Loucy (cell line): ENCODE measurements around the gene E2F7.

Source experiments
- H2AFZ ChIP-seq: fragments of 200-600 bp; sonication (generic); 2 replicates; pipeline ENCODE4 v1.6.0; 2016; ENCODE audit warnings: antibody characterized with exemption, mild to moderate bottlenecking, low read length, moderate library complexity
- H3F3A ChIP-seq: fragments of 200-600 bp; 2 replicates; pipeline ENCODE4 v1.6.0; 2016; ENCODE audit warnings: antibody characterized with exemption, low read depth, mild to moderate bottlenecking
- H3K27me3 ChIP-seq: fragments of 200-600 bp; sonication (generic); 2 replicates; pipeline ENCODE4 v1.6.1; 2014; ENCODE audit warnings: low read length, mild to moderate bottlenecking; ENCODE audit not compliant: insufficient read depth, poor library complexity, severe bottlenecking
- H3K36me3 ChIP-seq: fragments of 200-600 bp; sonication (generic); 2 replicates; pipeline ENCODE4 v1.6.1; 2016; ENCODE audit warnings: low read length; ENCODE audit not compliant: insufficient read depth
- H3K4me1 ChIP-seq: fragments of 200-600 bp; sonication (generic); 2 replicates; pipeline ENCODE4 v1.5.1; 2014; ENCODE audit warnings: low read length, mild to moderate bottlenecking; ENCODE audit not compliant: insufficient read depth, poor library complexity, severe bottlenecking
- H3K4me2 ChIP-seq: fragments of 200-600 bp; sonication (generic); 2 replicates; pipeline ENCODE4 v1.6.0; 2014; ENCODE audit warnings: antibody characterized with exemption, low read length, low read depth, mild to moderate bottlenecking; ENCODE audit not compliant: poor library complexity, severe bottlenecking
- H3K4me3 ChIP-seq: fragments of 200-600 bp; sonication (generic); 2 replicates; pipeline ENCODE4 v1.5.1; 2014; ENCODE audit warnings: low read length, mild to moderate bottlenecking, mixed read lengths; ENCODE audit not compliant: poor library complexity, severe bottlenecking
- H3K79me2 ChIP-seq: fragments of 200-600 bp; sonication (generic); 2 replicates; pipeline ENCODE4 v1.6.1; 2014; ENCODE audit warnings: low read length; ENCODE audit not compliant: insufficient read depth
- H3K9ac ChIP-seq: fragments of 200-600 bp; sonication (generic); 2 replicates; pipeline ENCODE4 v1.6.0; 2014; ENCODE audit warnings: mild to moderate bottlenecking, low read depth, low read length, moderate library complexity; ENCODE audit not compliant: poor library complexity, severe bottlenecking
- H3K9me2 ChIP-seq: fragments of 200-600 bp; sonication (generic); replicated peaks from 2 replicates; pipeline ENCODE4 v1.6.1; 2016; ENCODE audit warnings: low read depth, low read length, mixed read lengths
- H3K9me3 ChIP-seq: fragments of 200-600 bp; sonication (generic); 2 replicates; pipeline ENCODE4 v1.6.1; 2014; ENCODE audit warnings: mild to moderate bottlenecking, antibody characterized with exemption, low read length, low read depth; ENCODE audit not compliant: insufficient read depth
- H4K20me1 ChIP-seq: fragments of 200-600 bp; sonication (generic); 2 replicates; pipeline ENCODE4 v1.6.0; 2014; ENCODE audit warnings: antibody characterized with exemption, low read length, mild to moderate bottlenecking; ENCODE audit not compliant: insufficient read depth, poor library complexity, severe bottlenecking
- EZH2phosphoT487 ChIP-seq: fragments of 200-600 bp; IDR thresholded peaks from 2 replicates; pipeline ENCODE4 v1.6.1; 2018; ENCODE audit warnings: antibody characterized with exemption, mild to moderate bottlenecking, moderate library complexity, borderline replicate concordance
- TF ChIP-seq, protein P1 (sequence below): fragments of 200-600 bp; sonication (generic); conservative IDR thresholded peaks from 2 replicates; pipeline ENCODE4 v1.5.1; 2014; ENCODE audit warnings: mild to moderate bottlenecking, antibody characterized with exemption, low read length

Gene E2F7

DNA sequence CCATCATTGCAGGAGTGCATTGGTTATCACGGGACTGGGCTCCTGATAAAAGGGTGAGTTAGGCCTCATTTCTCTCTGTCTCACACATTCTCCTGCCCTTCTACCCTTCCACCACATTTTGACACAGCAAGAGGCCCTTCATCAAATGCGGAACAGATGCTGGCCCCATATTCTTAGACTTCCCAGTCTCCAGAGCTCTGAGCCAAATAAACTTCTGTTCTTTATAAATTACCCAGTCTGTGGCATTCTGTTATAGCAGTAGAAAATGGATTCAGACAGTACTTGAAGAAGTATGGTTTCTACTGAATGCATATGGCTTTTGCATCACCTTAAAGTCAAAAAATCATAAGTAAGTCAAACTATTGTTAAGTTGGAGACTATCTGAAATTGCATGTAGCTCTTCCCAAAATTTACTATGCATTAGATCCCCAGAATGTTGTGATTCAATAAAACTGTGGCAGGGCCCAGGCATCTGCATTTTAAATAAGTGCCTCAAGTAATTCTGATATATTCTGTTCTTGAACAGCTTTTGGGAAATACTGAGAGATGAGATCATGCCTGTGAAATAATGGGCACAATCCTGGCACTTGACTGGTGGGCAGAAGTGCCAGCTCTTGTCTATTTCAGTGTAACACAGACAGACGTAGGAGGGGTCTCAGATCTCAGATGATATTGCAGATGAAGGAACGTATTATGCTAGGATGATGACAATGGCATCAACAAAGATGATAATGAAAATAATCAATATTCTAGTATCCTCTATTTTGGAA is 68.2 kb downstream of the E2F7 start:
- Histone ChIP-seq H3K36me3 (no peaks in the 10 kb centered on the region), H3K79me2 (no peaks in the 10 kb centered on the region), H3K27me3 (no peaks in the 10 kb centered on the region), H3K9me2 (no peaks in the 10 kb centered on the region), H3F3A (no peaks in the 10 kb centered on the region), H3K4me1 (no peaks in the 10 kb centered on the region), H2AFZ (no peak overlapping the region), H3K9me3 (no peaks in the 10 kb centered on the region), H3K4me2 (no peak overlapping the region), H3K9ac (no peak overlapping the region), H3K4me3 (no peak overlapping the region), H4K20me1 (no peaks in the 10 kb centered on the region)
- TF ChIP-seq, protein P1, sequence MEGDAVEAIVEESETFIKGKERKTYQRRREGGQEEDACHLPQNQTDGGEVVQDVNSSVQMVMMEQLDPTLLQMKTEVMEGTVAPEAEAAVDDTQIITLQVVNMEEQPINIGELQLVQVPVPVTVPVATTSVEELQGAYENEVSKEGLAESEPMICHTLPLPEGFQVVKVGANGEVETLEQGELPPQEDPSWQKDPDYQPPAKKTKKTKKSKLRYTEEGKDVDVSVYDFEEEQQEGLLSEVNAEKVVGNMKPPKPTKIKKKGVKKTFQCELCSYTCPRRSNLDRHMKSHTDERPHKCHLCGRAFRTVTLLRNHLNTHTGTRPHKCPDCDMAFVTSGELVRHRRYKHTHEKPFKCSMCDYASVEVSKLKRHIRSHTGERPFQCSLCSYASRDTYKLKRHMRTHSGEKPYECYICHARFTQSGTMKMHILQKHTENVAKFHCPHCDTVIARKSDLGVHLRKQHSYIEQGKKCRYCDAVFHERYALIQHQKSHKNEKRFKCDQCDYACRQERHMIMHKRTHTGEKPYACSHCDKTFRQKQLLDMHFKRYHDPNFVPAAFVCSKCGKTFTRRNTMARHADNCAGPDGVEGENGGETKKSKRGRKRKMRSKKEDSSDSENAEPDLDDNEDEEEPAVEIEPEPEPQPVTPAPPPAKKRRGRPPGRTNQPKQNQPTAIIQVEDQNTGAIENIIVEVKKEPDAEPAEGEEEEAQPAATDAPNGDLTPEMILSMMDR: no peak
- no peak for TF ChIP-seq EZH2phosphoT487

DNA sequence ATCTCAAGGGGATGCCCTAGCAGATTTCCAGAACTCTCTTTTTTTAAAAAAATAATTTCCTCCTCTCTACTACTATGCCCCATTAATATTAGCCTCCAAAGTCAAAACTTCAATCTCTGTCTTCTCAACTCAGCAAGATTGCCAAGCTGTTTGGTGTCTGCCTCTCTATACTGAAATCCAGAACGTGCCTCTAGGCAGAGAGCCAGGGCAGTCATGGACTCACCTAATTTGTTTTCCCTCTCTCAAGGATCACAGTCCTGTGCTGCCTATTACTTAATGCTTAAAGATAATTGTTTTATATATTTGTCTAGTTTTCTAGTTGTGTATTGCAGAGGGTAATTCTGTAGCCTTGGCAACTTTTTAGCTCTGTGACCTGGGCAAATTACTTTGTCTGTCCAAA is 74.7 kb downstream of the E2F7 start:
- H3K4me2 ChIP-seq: no peak overlapping the region
- H3K27me3 ChIP-seq: no peaks in the 10 kb centered on the region
- no peak overlapping the region for H2AFZ ChIP-seq
- H3K9me3 ChIP-seq: no peaks in the 10 kb centered on the region
- no peak overlapping the region for H3K4me3 ChIP-seq
- H3K4me1 ChIP-seq: no peaks in the 10 kb centered on the region
- H3F3A ChIP-seq: no peaks in the 10 kb centered on the region
- H3K9ac ChIP-seq: no peak overlapping the region
- no peaks in the 10 kb centered on the region for H3K79me2 ChIP-seq
- H4K20me1 ChIP-seq: no peaks in the 10 kb centered on the region
- no peaks in the 10 kb centered on the region for H3K9me2 ChIP-seq
- TF ChIP-seq EZH2phosphoT487: no peak
- TF ChIP-seq, protein P1: no peak
- H3K36me3 ChIP-seq: no peaks in the 10 kb centered on the region

GRCh38 chr12:76984566-76984965 is 80.8 kb downstream of the E2F7 start:
- no peaks in the 10 kb centered on the region for H3K9me2 ChIP-seq
- H3K79me2 ChIP-seq: no peaks in the 10 kb centered on the region
- no peaks in the 10 kb centered on the region for H3K36me3 ChIP-seq
- 0 out of 2 replicates have a peak, but pooled peaks cover 4% of the 10 kb centered on the region for H3K9me3 ChIP-seq
- no peaks in the 10 kb centered on the region for H3K4me1 ChIP-seq
- no peaks in the 10 kb centered on the region for H3K27me3 ChIP-seq
- H4K20me1 ChIP-seq: no peaks in the 10 kb centered on the region
- TF ChIP-seq EZH2phosphoT487: no peak
- TF ChIP-seq, protein P1: no peak
- no peak overlapping the region for H3K9ac ChIP-seq
- H3F3A ChIP-seq: no peaks in the 10 kb centered on the region
- H3K4me3 ChIP-seq: no peak overlapping the region
- no peak overlapping the region for H3K4me2 ChIP-seq
- no peak overlapping the region for H2AFZ ChIP-seq
